Globus pallidus (tissue), 1 donor: ENCODE results near the gene DISC1.

Experiments used
- DNase-seq: peaks from one replicate; pipeline ENCODE4 v3.0.0-alpha.2; 2015; ENCODE audit warnings: low spot score

Gene DISC1

GRCh38 chr1:232005300-232005699 is 378.7 kb downstream of the DISC1 start:
- no peak for DNase-seq

DNA sequence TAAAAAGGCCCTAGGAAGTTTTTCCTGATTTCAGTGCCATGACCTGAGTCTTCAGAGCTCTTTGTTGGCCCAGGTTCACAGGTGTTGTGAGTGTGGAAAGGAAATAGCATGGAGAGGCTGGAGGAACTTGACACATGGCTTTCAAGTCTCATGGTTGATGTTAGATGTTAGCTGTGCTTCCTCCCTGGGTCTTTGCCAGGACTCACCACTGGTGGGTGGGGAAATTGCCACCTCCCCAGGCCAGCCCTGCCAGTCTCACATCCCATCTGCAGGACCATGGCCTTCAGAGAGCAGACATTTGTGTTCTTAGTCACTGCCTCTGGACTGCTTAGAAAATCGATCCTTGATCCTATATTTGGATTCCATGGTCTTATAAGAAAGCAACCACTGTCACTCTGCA is 383.2 kb downstream of the DISC1 start:
- no peak for DNase-seq

DNA sequence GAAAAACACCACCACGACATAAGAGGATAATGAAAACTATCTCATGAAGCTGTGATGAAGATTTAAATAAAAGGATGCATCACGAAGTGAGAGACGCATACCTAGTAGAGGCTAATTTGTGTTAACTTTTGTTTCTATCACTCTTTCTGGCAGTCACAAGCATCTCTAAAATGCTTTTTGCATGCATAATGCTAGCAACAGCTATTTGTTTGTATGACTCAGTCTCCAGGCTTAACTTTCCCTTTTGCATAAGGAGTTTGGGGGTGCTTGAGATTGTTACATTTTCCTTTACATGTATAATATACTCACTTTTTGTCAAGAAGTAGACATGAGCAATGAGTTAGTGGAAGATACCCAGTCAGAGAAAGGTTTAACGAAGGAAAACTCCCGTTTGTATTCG is 385.4 kb downstream of the DISC1 start:
- no peak for DNase-seq

DNA sequence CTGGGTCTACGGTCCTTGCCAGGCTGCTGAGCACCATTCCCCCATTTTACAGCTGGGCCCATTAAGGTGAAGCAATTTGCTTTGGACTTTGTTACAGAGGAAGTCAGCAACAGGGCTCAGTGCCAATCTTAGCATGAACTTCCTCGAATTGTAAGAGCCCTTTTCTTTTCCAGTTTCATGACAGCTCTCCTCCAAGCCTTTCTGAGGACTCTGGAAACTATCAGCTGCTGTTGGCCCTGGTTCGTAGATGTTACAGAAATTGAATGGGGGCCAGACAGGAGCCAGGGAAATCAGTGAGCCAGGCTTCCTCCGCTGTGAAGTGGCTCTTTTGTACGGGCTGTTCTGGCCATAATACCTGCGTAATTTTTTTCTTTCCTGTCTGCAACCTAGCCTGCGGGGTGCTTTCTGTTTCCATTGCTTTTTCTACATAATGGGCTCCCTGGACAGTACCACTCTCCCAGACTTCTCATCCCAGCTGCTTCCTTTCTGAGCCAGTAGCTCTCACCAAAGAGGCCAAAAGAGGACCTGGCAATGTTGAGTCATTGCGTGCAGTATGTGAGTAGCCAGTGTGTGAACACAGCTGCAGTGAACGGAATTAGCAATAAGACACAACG is 386.3 kb downstream of the DISC1 start:
- DNase-seq: peak; percentile 47

DNA sequence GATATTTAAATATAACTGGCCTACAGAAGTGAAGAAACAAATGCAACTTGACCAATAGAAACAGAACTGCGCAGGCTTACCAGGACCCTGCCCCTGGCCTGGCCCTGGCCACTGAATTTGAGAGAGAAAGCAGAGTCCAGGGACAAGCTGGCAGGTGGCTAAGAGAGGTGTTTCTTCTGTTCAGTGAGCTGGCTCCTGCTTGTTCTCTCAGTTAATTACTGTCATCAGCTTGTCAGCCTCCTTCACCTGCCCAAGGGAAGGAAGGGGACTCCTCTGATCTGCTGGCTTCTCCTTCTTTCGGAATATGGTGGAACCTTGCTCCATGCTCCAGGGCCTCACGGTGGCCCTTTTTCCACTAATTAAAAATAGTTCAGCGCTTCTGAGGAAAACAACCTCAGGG is 388.4 kb downstream of the DISC1 start:
- no peak for DNase-seq

GRCh38 chr1:232016616-232017015 is 390.0 kb downstream of the DISC1 start:
- no peak for DNase-seq

GRCh38 chr1:232017057-232017456 is 390.5 kb downstream of the DISC1 start:
- no peak for DNase-seq

- DNase-seq: no peak
Measured at GRCh38 chr1:232017759-232018158, 391.2 kb downstream of the DISC1 start.

GRCh38 chr1:232018231-232019025 is 391.8 kb downstream of the DISC1 start:
- no peak for DNase-seq

DNA sequence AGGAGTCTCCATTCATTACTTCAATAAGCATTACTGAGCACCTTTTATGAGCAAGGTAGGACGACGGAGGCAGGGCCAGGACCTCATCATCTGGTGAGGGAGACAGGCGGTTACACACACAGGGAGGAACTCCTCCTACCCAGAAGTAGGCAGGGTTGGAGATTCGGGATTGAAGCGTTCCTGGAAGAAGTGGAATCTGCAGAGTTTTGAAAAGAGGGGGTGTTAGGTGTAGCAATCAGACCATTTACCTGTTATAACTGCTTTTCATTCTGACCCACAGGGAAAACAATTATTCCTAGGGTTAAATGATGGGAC is 392.4 kb downstream of the DISC1 start:
- no peak for DNase-seq

- no peak for DNase-seq
Measured at GRCh38 chr1:232020352-232020751, 393.8 kb downstream of the DISC1 start.

GRCh38 chr1:232029315-232029714 is 402.7 kb downstream of the DISC1 start:
- peak; percentile 55 for DNase-seq

DNA sequence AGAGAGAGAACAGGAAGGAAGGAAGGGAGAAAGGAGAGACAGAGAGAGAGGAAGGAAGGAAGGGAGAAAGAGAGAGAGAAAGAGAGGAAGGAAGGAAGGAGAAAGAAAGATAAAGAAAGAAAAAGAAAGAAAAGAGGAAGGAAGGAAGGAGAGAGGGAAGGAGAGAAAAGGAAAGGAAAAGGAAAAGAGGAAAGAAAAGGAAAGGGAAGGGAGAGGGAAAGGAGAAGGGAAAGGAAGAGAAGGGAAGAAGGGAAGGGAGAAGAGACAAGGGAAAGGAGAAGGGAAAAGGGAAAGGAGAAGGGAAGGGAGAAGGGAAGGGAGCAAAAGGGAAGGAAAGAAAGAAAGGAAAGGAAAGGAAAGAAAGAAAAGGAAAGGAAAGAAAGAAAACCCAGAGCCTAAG is 404.6 kb downstream of the DISC1 start:
- DNase-seq: no peak

- DNase-seq: no peak
Measured at GRCh38 chr1:232033285-232033684, 406.7 kb downstream of the DISC1 start.

- DNase-seq: no peak
Measured at GRCh38 chr1:232034556-232034955, 408.0 kb downstream of the DISC1 start.

DNA sequence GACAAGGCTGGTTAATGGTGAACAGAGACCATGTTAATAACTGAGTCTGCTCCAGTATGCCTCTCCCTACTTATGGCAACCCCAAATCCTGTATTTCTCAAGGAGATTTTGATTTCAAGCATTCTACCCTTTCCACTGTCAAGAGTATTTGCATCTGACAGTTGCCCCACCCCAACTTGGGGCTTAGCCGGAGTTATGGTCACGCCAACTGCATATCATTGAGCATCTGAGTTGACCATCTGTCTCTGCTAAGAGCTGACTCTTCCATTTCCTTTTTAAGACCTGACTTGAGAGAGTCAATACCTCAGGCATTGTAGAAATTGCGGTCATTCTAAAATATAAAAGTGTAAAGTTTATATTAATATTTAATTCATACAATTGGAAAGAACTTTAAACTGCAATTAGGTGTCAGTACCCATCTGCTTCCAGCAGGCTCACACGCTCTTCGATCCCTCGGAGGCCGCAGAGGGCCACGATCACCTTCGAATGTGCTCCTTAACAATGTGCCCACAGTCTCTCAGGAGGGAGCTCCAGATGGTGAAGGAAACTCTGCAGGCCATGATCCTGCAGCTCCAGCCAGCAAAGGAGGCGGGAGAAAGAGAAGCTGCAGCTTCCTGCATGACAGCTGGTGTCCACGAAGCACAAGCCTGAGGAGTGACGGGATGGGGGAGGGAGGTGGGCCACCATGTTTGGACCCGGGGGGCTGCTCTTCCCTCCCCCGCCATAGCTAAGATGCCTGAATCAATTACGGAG is 409.8 kb downstream of the DISC1 start:
- no peak for DNase-seq

GRCh38 chr1:232037774-232038388 is 411.3 kb downstream of the DISC1 start:
- no peak for DNase-seq

- no peak for DNase-seq
Measured at GRCh38 chr1:232038706-232039677, 412.4 kb downstream of the DISC1 start.

GRCh38 chr1:232040260-232040659 is 413.7 kb downstream of the DISC1 start:
- DNase-seq: no peak

GRCh38 chr1:232044728-232045127 is 418.1 kb downstream of the DISC1 start:
- no peak for DNase-seq

GRCh38 chr1:232045139-232045994 is 418.8 kb downstream of the DISC1 start:
- no peak for DNase-seq
